22Rv1 (cell line): ENCODE data around the gene P2RX2.

Source experiments
- ZFX ChIP-seq: fragments of 450-650 bp; IDR thresholded peaks from 2 replicates; pipeline ENCODE4 v1.6.1; 2017; ENCODE audit warnings: antibody characterized with exemption, borderline replicate concordance
- TF ChIP-seq, protein P1 (sequence below): fragments of 450-650 bp; IDR thresholded peaks from 2 replicates; pipeline ENCODE4 v1.5.1; 2017; ENCODE audit warnings: mild to moderate bottlenecking

DNA sequence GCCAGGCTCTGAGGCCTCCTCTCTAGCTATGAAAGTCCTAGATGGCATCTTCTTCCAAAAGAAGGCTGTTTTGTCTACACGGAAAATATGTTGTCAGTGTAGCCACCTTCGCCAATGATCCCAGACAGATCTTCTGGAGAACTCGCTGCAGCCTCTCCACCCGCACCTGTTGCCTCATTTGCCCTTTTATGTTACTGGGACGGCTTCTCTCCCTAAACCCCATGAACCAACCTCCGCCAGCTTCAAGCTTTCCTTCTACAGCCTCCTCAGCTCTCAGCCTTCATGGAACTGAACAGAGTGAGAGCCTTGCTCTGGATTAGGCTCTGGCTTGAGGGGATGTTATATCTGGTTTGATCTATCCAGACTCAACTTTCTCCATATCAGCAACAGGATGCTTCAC, 10.8 kb downstream of the P2RX2 start:
- TF ChIP-seq, protein P1, sequence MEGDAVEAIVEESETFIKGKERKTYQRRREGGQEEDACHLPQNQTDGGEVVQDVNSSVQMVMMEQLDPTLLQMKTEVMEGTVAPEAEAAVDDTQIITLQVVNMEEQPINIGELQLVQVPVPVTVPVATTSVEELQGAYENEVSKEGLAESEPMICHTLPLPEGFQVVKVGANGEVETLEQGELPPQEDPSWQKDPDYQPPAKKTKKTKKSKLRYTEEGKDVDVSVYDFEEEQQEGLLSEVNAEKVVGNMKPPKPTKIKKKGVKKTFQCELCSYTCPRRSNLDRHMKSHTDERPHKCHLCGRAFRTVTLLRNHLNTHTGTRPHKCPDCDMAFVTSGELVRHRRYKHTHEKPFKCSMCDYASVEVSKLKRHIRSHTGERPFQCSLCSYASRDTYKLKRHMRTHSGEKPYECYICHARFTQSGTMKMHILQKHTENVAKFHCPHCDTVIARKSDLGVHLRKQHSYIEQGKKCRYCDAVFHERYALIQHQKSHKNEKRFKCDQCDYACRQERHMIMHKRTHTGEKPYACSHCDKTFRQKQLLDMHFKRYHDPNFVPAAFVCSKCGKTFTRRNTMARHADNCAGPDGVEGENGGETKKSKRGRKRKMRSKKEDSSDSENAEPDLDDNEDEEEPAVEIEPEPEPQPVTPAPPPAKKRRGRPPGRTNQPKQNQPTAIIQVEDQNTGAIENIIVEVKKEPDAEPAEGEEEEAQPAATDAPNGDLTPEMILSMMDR, result no peak
- no peak for TF ChIP-seq ZFX
